BJ (cell line): ENCODE results near the gene PTGER1. TPM values are rescaled to one million over a fixed set of nuclear protein-coding genes. Genes with fewer than 3 reads are reported as not detected.
"Not testable (repeated sequence)": the region's sequence is repeated elsewhere in the genome, so short reads cannot be mapped to it uniquely, and the experiment has no call there.

ENCODE experiments used
- CTCF ChIA-PET: fragments of 350-600 bp; formaldehyde crosslinking; extraction: SDS; loops from one replicate; lab custom pipeline; 2021; ENCODE audit warnings: antibody characterized with exemption, inconsistent platforms; lab: Yijun Ruan, JAX
- POLR2A ChIA-PET: fragments of 300-600 bp; sonication (Branson Sonifier 250); formaldehyde crosslinking; extraction: SDS; loops from one replicate; lab custom pipeline; 2021; ENCODE audit warnings: antibody characterized with exemption; lab: Charles Lee
- DNase-seq: peaks from one replicate; pipeline ENCODE4 v3.0.0-alpha.2; 2011; ENCODE audit warnings: low read depth
- H3K27me3 ChIP-seq: 2 replicates; pipeline ENCODE4 v1.6.0; 2011; ENCODE audit warnings: low read length; ENCODE audit not compliant: control insufficient read depth, insufficient read depth
- H3K36me3 ChIP-seq: 2 replicates; pipeline ENCODE4 v1.5.1; 2011; ENCODE audit warnings: low read length; ENCODE audit not compliant: control insufficient read depth, insufficient read depth
- H3K4me3 ChIP-seq: 2 replicates; pipeline ENCODE4 v1.5.1; 2011; ENCODE audit warnings: low read depth, mild to moderate bottlenecking, control low read depth, low read length
- polyA plus RNA-seq: library from polyadenylated mRNA; depleted of rRNA; stranded (reverse); fragments of >200 nt; gene quantifications from 2 replicates; pipeline ENCODE4 v1.2.3, GENCODE V29; 2011
- TF ChIP-seq, protein P1 (sequence below): IDR thresholded peaks from 2 replicates; pipeline ENCODE4 v1.5.1; 2011; ENCODE audit warnings: low read depth, mild to moderate bottlenecking, control low read depth, inconsistent platforms, low read length, moderate library complexity; ENCODE audit not compliant: insufficient read depth

PTGER1 gene
- polyA plus RNA-seq, 1 experiment = 0.63 TPM

- CTCF ChIA-PET = interaction anchor here (0.6 kb wide), 1 partner anchor 47 kb away, joined by 3 read pairs; no protein-coding TSS in a partner anchor
- peak; percentile 58 for DNase-seq
These were observed 35.4 kb upstream of the PTGER1 start for GRCh38 chr19:14510311-14511228.

DNA sequence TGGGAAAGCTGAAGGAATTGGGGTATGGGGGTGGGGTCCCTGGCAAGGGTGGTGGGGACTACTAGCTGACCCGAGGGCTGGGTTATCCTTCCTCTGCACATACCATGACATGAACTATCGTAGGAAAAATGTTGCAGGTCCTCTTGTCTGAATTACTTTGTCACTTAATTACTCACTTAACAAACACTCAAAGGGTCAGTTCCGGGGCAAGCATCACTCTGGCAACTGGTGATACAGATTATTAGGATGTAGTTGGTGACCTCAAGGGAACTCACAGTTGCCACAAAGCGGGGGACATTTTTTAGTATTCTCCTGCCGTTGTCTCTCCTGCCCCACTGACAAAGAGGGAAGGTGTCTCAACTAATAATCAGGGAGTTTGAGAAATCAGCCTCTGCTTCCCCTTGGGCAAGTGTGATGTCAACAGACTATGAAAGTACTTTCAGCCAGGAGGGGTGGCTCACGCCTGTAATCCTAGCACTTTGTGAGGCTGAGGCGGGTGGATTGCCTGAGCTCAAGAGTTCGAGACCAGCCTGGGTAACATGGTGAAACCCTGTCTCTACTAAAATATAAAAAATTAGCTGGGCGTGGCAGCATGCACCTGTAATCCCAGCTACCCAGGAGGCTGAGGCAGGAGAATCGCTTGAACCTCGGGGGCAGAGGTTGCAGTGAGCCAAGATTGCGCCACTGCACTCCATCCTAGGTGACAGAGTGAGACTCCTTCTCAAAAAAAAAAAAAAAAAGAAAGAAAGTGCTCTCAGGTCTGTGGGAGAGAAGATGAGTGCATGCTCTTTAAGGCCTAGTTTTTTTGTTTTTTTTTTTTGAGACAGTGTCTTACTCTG is 32.8 kb upstream of the PTGER1 start:
- TF ChIP-seq, protein P1, sequence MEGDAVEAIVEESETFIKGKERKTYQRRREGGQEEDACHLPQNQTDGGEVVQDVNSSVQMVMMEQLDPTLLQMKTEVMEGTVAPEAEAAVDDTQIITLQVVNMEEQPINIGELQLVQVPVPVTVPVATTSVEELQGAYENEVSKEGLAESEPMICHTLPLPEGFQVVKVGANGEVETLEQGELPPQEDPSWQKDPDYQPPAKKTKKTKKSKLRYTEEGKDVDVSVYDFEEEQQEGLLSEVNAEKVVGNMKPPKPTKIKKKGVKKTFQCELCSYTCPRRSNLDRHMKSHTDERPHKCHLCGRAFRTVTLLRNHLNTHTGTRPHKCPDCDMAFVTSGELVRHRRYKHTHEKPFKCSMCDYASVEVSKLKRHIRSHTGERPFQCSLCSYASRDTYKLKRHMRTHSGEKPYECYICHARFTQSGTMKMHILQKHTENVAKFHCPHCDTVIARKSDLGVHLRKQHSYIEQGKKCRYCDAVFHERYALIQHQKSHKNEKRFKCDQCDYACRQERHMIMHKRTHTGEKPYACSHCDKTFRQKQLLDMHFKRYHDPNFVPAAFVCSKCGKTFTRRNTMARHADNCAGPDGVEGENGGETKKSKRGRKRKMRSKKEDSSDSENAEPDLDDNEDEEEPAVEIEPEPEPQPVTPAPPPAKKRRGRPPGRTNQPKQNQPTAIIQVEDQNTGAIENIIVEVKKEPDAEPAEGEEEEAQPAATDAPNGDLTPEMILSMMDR = no peak
- DNase-seq = peak; percentile 42
- ChIA-PET POLR2A (no interaction called here), CTCF (interaction anchor here (1.3 to 3.5 kb wide), 2 partner anchors 9 to 27 kb away, joined by 3 to 23 read pairs; partner anchors contain the start of gene DNAJB1)
- no peaks in the 10 kb centered on the region for H3K36me3 ChIP-seq
- no peak overlapping the region for H3K4me3 ChIP-seq
- no peaks in the 10 kb centered on the region for H3K27me3 ChIP-seq

More at GRCh38 chr19:14510311-14511228, 35.4 kb upstream of the PTGER1 start:
- peaks cover 8% of the 10 kb centered on the region for H3K36me3 ChIP-seq
- H3K27me3 ChIP-seq = no peaks in the 10 kb centered on the region
- TF ChIP-seq, protein P1 = no peak
- POLR2A ChIA-PET = interaction anchor here (0.6 kb wide), 1 partner anchor 45 kb away, joined by 5 read pairs; no protein-coding TSS in a partner anchor
- no peak overlapping the region for H3K4me3 ChIP-seq

- CTCF ChIA-PET = interaction anchor here (0.6 to 3.5 kb wide), 10 partner anchors 8 to 64 kb away, joined by 3 to 23 read pairs (median 6); partner anchors contain the start of gene DNAJB1
- Histone ChIP-seq H3K4me3 (no peak overlapping the region), H3K36me3 (no peaks in the 10 kb centered on the region), H3K27me3 (no peaks in the 10 kb centered on the region)
- peak; percentile 64 for DNase-seq
- TF ChIP-seq, protein P1 = peak; percentile 85
- POLR2A ChIA-PET = interaction anchor here (0.6 to 1.5 kb wide), 2 partner anchors 12 to 19 kb away, joined by 5 read pairs; partner anchors contain the start of gene DNAJB1
These were observed 30.5 kb upstream of the PTGER1 start for GRCh38 chr19:14505488-14506239.

GRCh38 chr19:14504575-14504974 is 29.4 kb upstream of the PTGER1 start:
- H3K27me3 ChIP-seq, H3K4me3 ChIP-seq, POLR2A ChIA-PET, DNase-seq, H3K36me3 ChIP-seq: not testable (repeated sequence)
- CTCF ChIA-PET = interaction anchor here (0.9 to 3.5 kb wide), 12 partner anchors 9 to 73 kb away, joined by 3 to 23 read pairs (median 4); partner anchors contain the start of genes DNAJB1, GIPC1 and NDUFB7

GRCh38 chr19:14503285-14503684 is 28.1 kb upstream of the PTGER1 start:
- H3K4me3 ChIP-seq = no peak overlapping the region
- ChIA-PET POLR2A (no interaction called here), CTCF (interaction anchor here (1.6 kb wide), 1 partner anchor 53 kb away, joined by 5 read pairs; no protein-coding TSS in a partner anchor)
- TF ChIP-seq, protein P1 = no peak
- DNase-seq = no peak
- H3K27me3 ChIP-seq = no peaks in the 10 kb centered on the region
- no peaks in the 10 kb centered on the region for H3K36me3 ChIP-seq
